SK-N-SH (cell line): ENCODE results near the gene SEPTIN7. TPM values are rescaled to one million over a fixed set of nuclear protein-coding genes. Genes with fewer than 3 reads are reported as not detected.

Source experiments
- CTCF ChIA-PET: fragments of 300-600, 350-600 bp; formaldehyde crosslinking; extraction: SDS; loops from one replicate; lab custom pipeline; 2021; lab: Yijun Ruan, JAX
- POLR2A ChIA-PET: fragments of 350-600 bp; sonication (Branson Sonifier 250); formaldehyde crosslinking; extraction: SDS; loops from one replicate; lab custom pipeline; 2020; ENCODE audit warnings: antibody characterized with exemption, inconsistent platforms; lab: Yijun Ruan, JAX
- DNase-seq: peaks from one replicate; pipeline ENCODE4 v3.0.0; 2012
- H2AFZ ChIP-seq: fragments of 200-600 bp; sonication (generic); 2 replicates; pipeline ENCODE4 v1.8.1; 2016; ENCODE audit warnings: antibody characterized with exemption, mild to moderate bottlenecking, low read depth
- H3F3A ChIP-seq: fragments of 200-600 bp; sonication (generic); replicated peaks from 2 replicates; pipeline ENCODE3; 2016; ENCODE audit warnings: antibody characterized with exemption, mild to moderate bottlenecking; ENCODE audit not compliant: insufficient read depth
- H3K27ac ChIP-seq, 2 experiments: fragments of 200-500 bp in 1 of 2; fragments of 200-600 bp in 1 of 2; sonication (Bioruptor generic) in 1 of 2; sonication (generic), shearing (Covaris generic) in 1 of 2; 2 replicates each; pipeline versions ENCODE4 v1.5.1 to v1.6.1; 2014 to 2016; ENCODE audit warnings: low read depth in 2 of 2, inconsistent platforms in 1 of 2, low read length in 1 of 2, mild to moderate bottlenecking in 1 of 2, mixed read lengths in 1 of 2
- H3K27me3 ChIP-seq: fragments of 200-600 bp; sonication (generic), shearing (Covaris generic); 2 replicates; pipeline ENCODE4 v1.6.1; 2016; ENCODE audit warnings: mixed run types; ENCODE audit not compliant: insufficient read depth
- H3K36me3 ChIP-seq, 2 experiments: fragments of 200-500 bp in 1 of 2; fragments of 200-600 bp in 1 of 2; sonication (Bioruptor generic) in 1 of 2; sonication (generic) in 1 of 2; replicated peaks in 1 of 2; 2 replicates each; pipeline versions ENCODE3 to v1.5.1; 2014 to 2016; ENCODE audit warnings: low read length in 1 of 2, mild to moderate bottlenecking in 1 of 2; ENCODE audit not compliant: insufficient read depth in 2 of 2, control insufficient read depth in 1 of 2
- H3K4me1 ChIP-seq, 2 experiments: fragments of 200-500 bp in 1 of 2; fragments of 200-600 bp in 1 of 2; sonication (Bioruptor generic) in 1 of 2; sonication (generic), shearing (Covaris generic) in 1 of 2; 2 replicates each; pipeline versions ENCODE4 v1.5.1 to v1.6.1; 2014 to 2016; ENCODE audit warnings: low read depth in 1 of 2, low read length in 1 of 2, mixed run types in 1 of 2; ENCODE audit not compliant: insufficient read depth in 2 of 2, control insufficient read depth in 1 of 2
- H3K4me2 ChIP-seq: fragments of 200-600 bp; sonication (generic), shearing (Covaris generic); 2 replicates; pipeline ENCODE4 v1.6.1; 2017; ENCODE audit warnings: mixed run types
- H3K4me3 ChIP-seq, 2 experiments: fragments of 200-500 bp in 1 of 2; fragments of 200-600 bp in 1 of 2; sonication (Bioruptor generic) in 1 of 2; sonication (generic), shearing (Covaris generic) in 1 of 2; 2 replicates each; pipeline versions ENCODE4 v1.5.1 to v1.8.1; 2014 to 2016; ENCODE audit warnings: low read depth in 2 of 2, inconsistent platforms in 1 of 2, low read length in 1 of 2, mild to moderate bottlenecking in 1 of 2, mixed read lengths in 1 of 2, moderate library complexity in 1 of 2
- H3K79me2 ChIP-seq: fragments of 200-600 bp; sonication (generic); 2 replicates; pipeline ENCODE4 v1.8.1; 2017; ENCODE audit warnings: mild to moderate bottlenecking; ENCODE audit not compliant: insufficient read depth
- H3K9ac ChIP-seq: fragments of 200-600 bp; sonication (generic); 2 replicates; pipeline ENCODE4 v1.6.1; 2017; ENCODE audit warnings: mixed run types
- H3K9me2 ChIP-seq: fragments of 200-600 bp; sonication (generic); 2 replicates; pipeline ENCODE4 v1.6.1; 2017; ENCODE audit warnings: mixed run types
- H3K9me3 ChIP-seq: fragments of 200-600 bp; sonication (generic); 2 replicates; pipeline ENCODE4 v1.6.1; 2017; ENCODE audit warnings: mixed run types, mild to moderate bottlenecking, moderate library complexity
- H4K20me1 ChIP-seq: fragments of 200-600 bp; sonication (generic); 2 replicates; pipeline ENCODE4 v1.6.1; 2017; ENCODE audit warnings: mild to moderate bottlenecking, mixed run types; ENCODE audit not compliant: insufficient read depth
- CTCF ChIP-seq: fragments of 200-600 bp; sonication (generic); IDR thresholded peaks from 2 replicates; pipeline ENCODE4 v1.6.1; 2017; ENCODE audit warnings: antibody characterized with exemption, mild to moderate bottlenecking, moderate library complexity
- ELF1 ChIP-seq: IDR thresholded peaks from 2 replicates; pipeline ENCODE4 v1.4.0; 2012
- EP300 ChIP-seq, 2 experiments: IDR thresholded peaks; 2 replicates each; pipeline versions ENCODE4 v1.4.0 to v1.6.1; 2012; ENCODE audit warnings: borderline replicate concordance in 1 of 2, low read depth in 1 of 2, low read length in 1 of 2
- EZH2phosphoT487 ChIP-seq: fragments of 200-600 bp; sonication (generic); IDR thresholded peaks from 2 replicates; pipeline ENCODE4 v1.6.1; 2017; ENCODE audit warnings: low read depth, mixed run types, mild to moderate bottlenecking, antibody characterized with exemption, moderate library complexity, borderline replicate concordance
- FOXJ3 ChIP-seq: sonication (generic); formaldehyde crosslinking; IDR thresholded peaks from 2 replicates; pipeline ENCODE4 v1.5.1; 2020; ENCODE audit warnings: mild to moderate bottlenecking, missing genetic modification reagents
- GABPA ChIP-seq: IDR thresholded peaks from 2 replicates; pipeline ENCODE4 v1.4.0; 2012; ENCODE audit warnings: low read depth, mild to moderate bottlenecking
- GATA2 ChIP-seq: sonication (generic); formaldehyde crosslinking; IDR thresholded peaks from 2 replicates; pipeline ENCODE4 v1.5.0; 2020; ENCODE audit warnings: mild to moderate bottlenecking, missing genetic modification reagents
- IRF3 ChIP-seq: fragments of 150-350 bp; IDR thresholded peaks from 2 replicates; pipeline ENCODE4 v1.6.1; 2016; ENCODE audit warnings: mild to moderate bottlenecking, low read depth, low read length
- JUND ChIP-seq: IDR thresholded peaks from 2 replicates; pipeline ENCODE4 v1.4.0; 2012
- MAX ChIP-seq: IDR thresholded peaks from 2 replicates; pipeline ENCODE4 v1.4.0; 2012; ENCODE audit warnings: low read depth
- MEF2A ChIP-seq: IDR thresholded peaks from 2 replicates; pipeline ENCODE4 v1.4.0; 2012; ENCODE audit warnings: low read depth, borderline replicate concordance
- MXI1 ChIP-seq: IDR thresholded peaks from 2 replicates; pipeline ENCODE4 v1.6.1; 2012; ENCODE audit warnings: mild to moderate bottlenecking, low read depth, low read length, improper control_type of control experiment
- NFIC ChIP-seq: IDR thresholded peaks from 2 replicates; pipeline ENCODE4 v1.4.0; 2012; ENCODE audit warnings: borderline replicate concordance
- NRF1 ChIP-seq: IDR thresholded peaks from 2 replicates; pipeline ENCODE4 v1.6.1; 2012; ENCODE audit warnings: low read depth, mild to moderate bottlenecking, low read length
- PBX3 ChIP-seq: IDR thresholded peaks from 2 replicates; pipeline ENCODE4; 2012
- POLR2AphosphoS5 ChIP-seq: IDR thresholded peaks from 2 replicates; pipeline ENCODE4 v1.6.1; 2012; ENCODE audit warnings: low read depth, low read length
- RAD21 ChIP-seq: IDR thresholded peaks from 2 replicates; pipeline ENCODE4 v1.6.1; 2012; ENCODE audit warnings: mild to moderate bottlenecking, low read length
- RXRA ChIP-seq: IDR thresholded peaks from 2 replicates; pipeline ENCODE4 v1.4.0; 2012; ENCODE audit warnings: low read depth, mild to moderate bottlenecking, borderline replicate concordance
- SMC3 ChIP-seq: IDR thresholded peaks from 2 replicates; pipeline ENCODE4 v1.6.1; 2012; ENCODE audit warnings: low read depth, low read length, improper control_type of control experiment
- TAF1 ChIP-seq: IDR thresholded peaks from 2 replicates; pipeline ENCODE4 v1.6.1; 2012; ENCODE audit warnings: low read depth, mild to moderate bottlenecking, low read length, moderate library complexity, borderline replicate concordance
- USF2 ChIP-seq: fragments of 150-350 bp; IDR thresholded peaks from 2 replicates; pipeline ENCODE4 v1.6.1; 2017; ENCODE audit warnings: antibody characterized with exemption, low read length, low read depth, borderline replicate concordance
- ZBTB33 ChIP-seq: IDR thresholded peaks from 2 replicates; pipeline ENCODE4 v1.4.0; 2012; ENCODE audit warnings: low read depth, borderline replicate concordance
- WGBS: methylation state at CpG from one replicate; pipeline ENCODE4 v1.1.6; 2017; ENCODE audit warnings: low lambda C conversion rate; 5-methylcytosine and 5-hydroxymethylcytosine counted together
- polyA plus RNA-seq, 3 experiments: library from polyadenylated mRNA; depleted of rRNA; stranded (reverse); fragments of >200 nt; gene quantifications; 2 replicates each; pipeline ENCODE4 v1.2.3, GENCODE V29; 2012

SEPTIN7 gene
- polyA plus RNA-seq, 1 of the 3 experiments (the other 2 are of a cell fraction): 119 TPM

GRCh38 chr7:35761871-35762677 is 38.8 kb upstream of the SEPTIN7 start (continued):
- TF ChIP-seq PBX3: peak; percentile 8; the same call in 1 of the 2 replicates
- no peak for TF ChIP-seq GABPA
- no peak for TF ChIP-seq USF2
- TF ChIP-seq MAX: peak; percentile 65
- peak; percentile 47; the same call in 1 of the 2 replicates for TF ChIP-seq MXI1
- TF ChIP-seq MEF2A: no peak
- TF ChIP-seq FOXJ3 (CRISPR knock-in tag): 0 out of 2 replicates have a peak, but pooled peaks have one; percentile 13
- TF ChIP-seq ELF1: peak; percentile 46; the same call in 1 of the 2 replicates
- TF ChIP-seq TAF1: 0 out of 2 replicates have a peak, but pooled peaks have one; percentile 32
- TF ChIP-seq POLR2AphosphoS5: peak; percentile 68; the same call in 1 of the 2 replicates
- TF ChIP-seq EP300 (IDR thresholded peaks at IDR 0.05; ENCODE audit: borderline replicate concordance in 1 of 2, low read depth in 1 of 2, low read length in 1 of 2): peak in 1 of 2 experiments; percentile 79; a peak in 3 of 4 replicates
- TF ChIP-seq NFIC: peak; percentile 34; the same call in 1 of the 2 replicates
- 0 out of 2 replicates have a peak, but pooled peaks have one; percentile 15 for TF ChIP-seq RAD21
- TF ChIP-seq JUND: peak; percentile 66
- TF ChIP-seq, all 33 proteins: peak for 16

- Histone ChIP-seq H4K20me1 (no peaks in the 10 kb centered on the region), H3K4me2 (no peak overlapping the region), H2AFZ (no peak overlapping the region), H3K9me3 (no peaks in the 10 kb centered on the region), H3K36me3 (no peaks in the 10 kb centered on the region), H3K27me3 (no peaks in the 10 kb centered on the region), H3K27ac (peak overlapping the region; percentile 70 to 92), H3K79me2 (no peaks in the 10 kb centered on the region), H3K9me2 (no peaks in the 10 kb centered on the region), H3K9ac (no peak overlapping the region), H3K4me3 (no peak overlapping the region), H3F3A (peaks cover 18% of the 10 kb centered on the region), H3K4me1 (peaks cover 18 to 24% of the 10 kb centered on the region in 2 experiments; a peak in 3 of 4 replicates)
- CTCF ChIA-PET: interaction anchor here (1.6 to 2.0 kb wide), 2 partner anchors 38 to 53 kb away, joined by 6 to 10 read pairs; partner anchors contain the start of gene SEPTIN7
- 77% methylated on average over 3 of the region's 3 CpGs for WGBS
- POLR2A ChIA-PET: interaction anchor here (0.5 to 2.2 kb wide), 2 partner anchors 38 to 452 kb away, joined by 3 to 18 read pairs; partner anchors contain the start of gene SEPTIN7
- no peak for DNase-seq
- TF ChIP-seq NRF1 (no peak), MEF2A (no peak), RXRA (no peak), NFIC (no peak), SMC3 (no peak), EZH2phosphoT487 (no peak), CTCF (no peak), ZBTB33 (no peak), IRF3 (no peak), GATA2 (CRISPR knock-in tag) (no peak), JUND (no peak), MAX (no peak)
Measured at GRCh38 chr7:35762781-35763180, 38.1 kb upstream of the SEPTIN7 start.
